WTC11 (cell line): Measurements from ENCODE around the gene CCAR1. TPM values are rescaled to one million over a fixed set of nuclear protein-coding genes. Genes with fewer than 3 reads are reported as not detected.

Source experiments
- ATAC-seq: fragments of 200-7000 bp; cut with Tn5 transposase; 2 replicates; pipeline ENCODE4 v1.10.0; 2021; ENCODE audit warnings: mild to moderate bottlenecking, moderate library complexity
- CTCF ChIA-PET: fragments of 300-600 bp; sonication (Branson Sonifier 250); formaldehyde crosslinking; loops from one replicate; lab custom pipeline; 2021; ENCODE audit warnings: antibody characterized with exemption; lab: Charles Lee
- POLR2A ChIA-PET: fragments of 350-600 bp; sonication (Branson Sonifier 250); formaldehyde crosslinking; loops from one replicate; lab custom pipeline; 2021; ENCODE audit warnings: antibody characterized with exemption; lab: Charles Lee
- DNase-seq: peaks from one replicate; pipeline ENCODE4 v3.0.0; 2021; ENCODE audit warnings: low spot score
- H3K27ac Mint-ChIP-seq: 2 replicates; pipeline ENCODE4 v1.8.0; 2021; ENCODE audit warnings: mixed read lengths
- H3K27me3 Mint-ChIP-seq: 2 replicates; pipeline ENCODE4 v1.8.0; 2021; ENCODE audit warnings: low read depth, mild to moderate bottlenecking, moderate library complexity, mixed read lengths
- H3K36me3 Mint-ChIP-seq: 2 replicates; pipeline ENCODE4 v1.8.0; 2021; ENCODE audit warnings: mixed read lengths
- H3K4me1 Mint-ChIP-seq: 2 replicates; pipeline ENCODE4 v1.8.0; 2022; ENCODE audit warnings: mixed read lengths
- H3K4me3 Mint-ChIP-seq: 2 replicates; pipeline ENCODE4 v1.8.0; 2021; ENCODE audit warnings: mild to moderate bottlenecking, moderate library complexity, mixed read lengths
- H3K9me3 Mint-ChIP-seq: 2 replicates; pipeline ENCODE4 v1.8.0; 2021; ENCODE audit warnings: mixed read lengths
- AFF4 ChIP-seq: sonication (generic); formaldehyde crosslinking; IDR thresholded peaks from 2 replicates; pipeline ENCODE4 v1.8.1; 2023; ENCODE audit warnings: mild to moderate bottlenecking, missing genetic modification reagents, borderline replicate concordance
- AR ChIP-seq: fragments of 250-450 bp; sonication (Bioruptor Pico); IDR thresholded peaks from 2 replicates; pipeline ENCODE4 v1.9.0; 2021; ENCODE audit warnings: mild to moderate bottlenecking
- ATF1 ChIP-seq: sonication (generic); formaldehyde crosslinking; IDR thresholded peaks from 2 replicates; pipeline ENCODE4 v1.8.1; 2023; ENCODE audit warnings: mild to moderate bottlenecking, moderate library complexity, missing genetic modification reagents
- ATF3 ChIP-seq: sonication (generic); formaldehyde crosslinking; conservative IDR thresholded peaks from 2 replicates; pipeline ENCODE4 v1.8.1; 2022; ENCODE audit warnings: mild to moderate bottlenecking, missing genetic modification reagents
- CBFB ChIP-seq: sonication (generic); formaldehyde crosslinking; IDR thresholded peaks from 2 replicates; pipeline ENCODE4 v1.8.1; 2022; ENCODE audit warnings: mild to moderate bottlenecking, low read depth, missing genetic modification reagents
- CREM ChIP-seq: sonication (generic); formaldehyde crosslinking; IDR thresholded peaks from 2 replicates; pipeline ENCODE4 v1.8.1; 2022; ENCODE audit warnings: mild to moderate bottlenecking, missing genetic modification reagents, moderate library complexity
- E2F5 ChIP-seq: sonication (generic); formaldehyde crosslinking; IDR thresholded peaks from 2 replicates; pipeline ENCODE4 v1.8.1; 2022; ENCODE audit warnings: mild to moderate bottlenecking, moderate library complexity, missing genetic modification reagents
- GRHL2 ChIP-seq: fragments of 250-450 bp; sonication (Bioruptor Pico); IDR thresholded peaks from 2 replicates; pipeline ENCODE4 v1.8.0; 2022; ENCODE audit warnings: mild to moderate bottlenecking, moderate library complexity; ENCODE audit not compliant: insufficient replicate concordance, severe bottlenecking
- HMGA2 ChIP-seq: fragments of 250-450 bp; sonication (Bioruptor Pico); IDR thresholded peaks from 2 replicates; pipeline ENCODE4 v1.4.0; 2021; ENCODE audit warnings: mild to moderate bottlenecking, moderate library complexity
- JUN ChIP-seq: sonication (generic); formaldehyde crosslinking; IDR thresholded peaks from 2 replicates; pipeline ENCODE4 v1.8.0; 2023; ENCODE audit warnings: mild to moderate bottlenecking, missing genetic modification reagents
- MYBL2 ChIP-seq: sonication (generic); formaldehyde crosslinking; IDR thresholded peaks from 2 replicates; pipeline ENCODE4 v1.8.1; 2023; ENCODE audit warnings: mild to moderate bottlenecking, moderate library complexity, missing genetic modification reagents
- NFE2L1 ChIP-seq: sonication (generic); formaldehyde crosslinking; IDR thresholded peaks from 2 replicates; pipeline ENCODE4 v1.8.1; 2023; ENCODE audit warnings: missing genetic modification reagents
- NFYB ChIP-seq: sonication (generic); formaldehyde crosslinking; conservative IDR thresholded peaks from 2 replicates; pipeline ENCODE4 v1.8.0; 2022; ENCODE audit warnings: low read depth, missing genetic modification reagents
- NR3C1 ChIP-seq: sonication (generic); formaldehyde crosslinking; conservative IDR thresholded peaks from 2 replicates; pipeline ENCODE4 v1.8.1; 2023; ENCODE audit warnings: low read depth, mild to moderate bottlenecking, missing genetic modification reagents
- RELA ChIP-seq: sonication (generic); formaldehyde crosslinking; IDR thresholded peaks from 2 replicates; pipeline ENCODE4 v1.8.1; 2022; ENCODE audit warnings: missing genetic modification reagents, mild to moderate bottlenecking, borderline replicate concordance
- RORB ChIP-seq: fragments of 250-450 bp; sonication (Bioruptor Pico); IDR thresholded peaks from 2 replicates; pipeline ENCODE4 v1.9.0; 2021; ENCODE audit warnings: mild to moderate bottlenecking
- TEAD1 ChIP-seq: sonication (generic); formaldehyde crosslinking; IDR thresholded peaks from 2 replicates; pipeline ENCODE4 v1.8.0; 2022; ENCODE audit warnings: mild to moderate bottlenecking, missing genetic modification reagents
- ZBTB21 ChIP-seq: sonication (generic); formaldehyde crosslinking; IDR thresholded peaks from 2 replicates; pipeline ENCODE4 v1.8.1; 2023; ENCODE audit warnings: mild to moderate bottlenecking, missing genetic modification reagents, borderline replicate concordance
- ZNF263 ChIP-seq: sonication (generic); formaldehyde crosslinking; IDR thresholded peaks from 2 replicates; pipeline ENCODE4 v1.8.1; 2022; ENCODE audit warnings: low read depth, mild to moderate bottlenecking, moderate library complexity, missing genetic modification reagents
- ZNF281 ChIP-seq: sonication (generic); formaldehyde crosslinking; IDR thresholded peaks from 2 replicates; pipeline ENCODE4 v1.8.0; 2023; ENCODE audit warnings: mild to moderate bottlenecking, missing genetic modification reagents
- ZNF423 ChIP-seq: fragments of 250-450 bp; sonication (Bioruptor Pico); IDR thresholded peaks from 2 replicates; pipeline ENCODE4 v2.1.2; 2022; ENCODE audit warnings: mild to moderate bottlenecking, moderate library complexity
- ZNF671 ChIP-seq: fragments of 250-450 bp; sonication (Bioruptor Pico); IDR thresholded peaks from 2 replicates; pipeline ENCODE4 v1.8.0; 2021; ENCODE audit warnings: mild to moderate bottlenecking
- total RNA-seq: library from RNA; stranded (reverse); gene quantifications from 3 replicates; pipeline ENCODE4 v1.2.3, GENCODE V29; 2021

CCAR1 gene
- total RNA-seq, 1 experiment from 2014 or later, result 95.4 TPM

GRCh38 chr10:68752711-68753350 lies 31.8 kb downstream of the CCAR1 start:
- no peak overlapping the region for H3K27ac Mint-ChIP-seq
- no peaks in the 10 kb centered on the region for H3K4me1 Mint-ChIP-seq
- CTCF ChIA-PET, result no interaction called here
- POLR2A ChIA-PET, result interaction anchor here (0.6 kb wide), 1 partner anchor 39 kb away, joined by 3 read pairs; no protein-coding TSS in a partner anchor
- H3K9me3 Mint-ChIP-seq, result no peaks in the 10 kb centered on the region
- no peak overlapping the region for H3K4me3 Mint-ChIP-seq
- H3K27me3 Mint-ChIP-seq, result no peaks in the 10 kb centered on the region
- ATAC-seq, result no peak
- peaks cover 82% of the 10 kb centered on the region for H3K36me3 Mint-ChIP-seq
- no peak for DNase-seq
- no peak for TF ChIP-seq ZNF671 (CRISPR knock-in tag)
- no peak for TF ChIP-seq AFF4 (CRISPR knock-in tag)
- no peak for TF ChIP-seq JUN (CRISPR knock-in tag)
- no peak for TF ChIP-seq RORB (CRISPR knock-in tag)
- TF ChIP-seq HMGA2, result no peak
- TF ChIP-seq AR (CRISPR knock-in tag), result no peak

- DNase-seq (no peak), ATAC-seq (no peak)
- Mint-ChIP-seq H3K36me3 (peaks cover 78% of the 10 kb centered on the region), H3K27ac (no peak overlapping the region; the same call in 1 of the 2 replicates), H3K4me1 (no peaks in the 10 kb centered on the region), H3K4me3 (no peak overlapping the region), H3K9me3 (no peaks in the 10 kb centered on the region), H3K27me3 (no peaks in the 10 kb centered on the region)
- CTCF ChIA-PET, result no interaction called here
- POLR2A ChIA-PET, result no interaction called here
- no peak for TF ChIP-seq CREM
- no peak for TF ChIP-seq ATF1 (CRISPR knock-in tag)
- no peak for TF ChIP-seq ZNF281 (CRISPR knock-in tag)
- no peak for TF ChIP-seq MYBL2 (CRISPR knock-in tag)
- no peak for TF ChIP-seq ZNF263 (CRISPR knock-in tag)
- no peak for TF ChIP-seq ZBTB21 (CRISPR knock-in tag)
- no peak for TF ChIP-seq GRHL2 (CRISPR knock-in tag)
- no peak for TF ChIP-seq ATF3
- TF ChIP-seq NR3C1 (CRISPR knock-in tag), result no peak
- TF ChIP-seq AR (CRISPR knock-in tag), result no peak
- TF ChIP-seq HMGA2, result no peak
- no peak for TF ChIP-seq NFE2L1 (CRISPR knock-in tag)
- no peak for TF ChIP-seq NFYB
- no peak for TF ChIP-seq TEAD1 (CRISPR knock-in tag)
- no peak for TF ChIP-seq CBFB (CRISPR knock-in tag)
- no peak for TF ChIP-seq E2F5 (CRISPR knock-in tag)
- no peak for TF ChIP-seq RELA (CRISPR knock-in tag)
- no peak for TF ChIP-seq JUN (CRISPR knock-in tag)
- no peak for TF ChIP-seq ZNF423
Measured at GRCh38 chr10:68756246-68756645, 35.2 kb downstream of the CCAR1 start.
